Eye (tissue), 1 donor: ENCODE data around the gene SPINT1.
"Not testable (repeated sequence)": the region's sequence is repeated elsewhere in the genome, so short reads cannot be mapped to it uniquely, and the experiment has no call there.

ENCODE experiments used
- DNase-seq: peaks from one replicate; pipeline ENCODE4 v3.0.0-alpha.2; 2015

The SPINT1 gene

DNA sequence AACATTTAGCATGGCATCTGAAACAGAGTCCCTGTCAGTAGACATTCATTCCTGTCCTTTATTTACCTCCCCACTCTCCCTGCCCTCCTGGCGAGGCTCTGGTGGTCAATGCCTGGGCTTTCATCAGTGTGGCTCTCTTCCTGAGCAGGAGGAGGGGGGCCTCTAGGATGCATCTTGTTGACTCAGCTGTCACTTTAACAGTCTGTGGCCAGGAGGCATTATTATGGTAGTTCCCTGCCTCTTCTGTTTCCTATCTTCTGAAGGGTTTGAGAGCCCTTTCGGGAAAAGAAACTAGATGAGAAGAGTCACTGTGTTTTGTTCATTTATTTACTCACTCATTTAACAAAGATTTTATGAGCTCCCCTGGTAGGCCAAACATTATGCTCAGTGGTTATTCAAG, 13.0 kb upstream of the SPINT1 start:
- DNase-seq, result no peak

DNA sequence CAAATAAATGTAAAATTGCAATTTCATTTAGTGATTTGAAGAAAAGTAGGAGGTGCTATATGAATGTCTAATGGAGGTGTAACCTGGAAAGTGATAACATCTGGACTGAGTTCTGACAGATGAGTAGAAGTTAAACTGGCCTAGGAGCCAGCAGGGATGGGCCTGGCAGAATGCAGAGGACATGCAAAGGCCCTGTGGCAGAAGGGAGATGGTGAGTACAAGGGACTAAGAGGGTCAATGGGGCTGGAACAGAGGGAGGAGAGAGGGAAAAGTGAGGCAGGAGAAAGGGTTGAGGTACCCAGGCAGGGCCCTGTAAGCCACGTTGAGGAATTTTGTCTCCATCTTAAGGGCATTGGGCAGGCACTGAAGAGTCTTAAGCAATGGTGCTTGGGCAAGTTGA, 12.0 kb upstream of the SPINT1 start:
- no peak for DNase-seq

DNA sequence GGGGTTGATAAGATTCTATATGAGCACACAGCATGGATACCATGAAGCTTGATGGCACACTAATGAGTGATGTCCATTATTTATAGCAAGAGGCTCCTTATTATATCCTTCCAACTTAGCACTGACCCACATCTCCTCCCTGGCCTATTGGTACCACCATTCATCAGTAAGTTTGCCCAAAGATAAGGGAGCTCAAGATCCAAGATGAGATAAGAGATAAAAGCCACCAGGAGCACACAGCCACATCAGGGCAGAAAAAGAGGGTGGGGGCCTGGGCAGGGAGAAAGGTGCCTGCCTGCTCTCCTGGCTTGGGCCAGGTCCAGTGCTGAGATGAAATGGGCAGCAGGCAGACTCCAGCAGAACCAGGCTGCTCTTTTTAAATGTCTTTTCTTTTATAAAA, 10.9 kb upstream of the SPINT1 start:
- no peak for DNase-seq

DNA sequence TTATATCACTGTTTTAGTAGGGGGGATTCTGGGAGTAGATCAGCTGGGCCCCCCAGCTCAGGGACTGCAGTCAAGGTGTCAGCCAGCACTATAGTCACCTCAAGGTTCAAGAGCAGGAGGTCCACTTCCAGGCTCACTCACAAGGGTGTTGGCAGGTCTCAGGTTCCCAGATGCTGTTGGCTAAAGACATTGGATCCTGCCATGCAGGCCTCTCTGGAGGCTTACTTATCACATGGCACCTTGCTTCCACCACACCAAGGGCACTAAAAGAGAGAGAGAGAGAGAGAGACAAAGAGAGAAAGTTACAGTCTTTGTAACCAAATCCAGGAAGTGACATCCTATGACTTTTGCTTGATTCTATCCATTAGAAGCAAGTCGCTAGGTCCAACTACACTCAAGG, 7.8 kb upstream of the SPINT1 start:
- DNase-seq, result no peak

DNA sequence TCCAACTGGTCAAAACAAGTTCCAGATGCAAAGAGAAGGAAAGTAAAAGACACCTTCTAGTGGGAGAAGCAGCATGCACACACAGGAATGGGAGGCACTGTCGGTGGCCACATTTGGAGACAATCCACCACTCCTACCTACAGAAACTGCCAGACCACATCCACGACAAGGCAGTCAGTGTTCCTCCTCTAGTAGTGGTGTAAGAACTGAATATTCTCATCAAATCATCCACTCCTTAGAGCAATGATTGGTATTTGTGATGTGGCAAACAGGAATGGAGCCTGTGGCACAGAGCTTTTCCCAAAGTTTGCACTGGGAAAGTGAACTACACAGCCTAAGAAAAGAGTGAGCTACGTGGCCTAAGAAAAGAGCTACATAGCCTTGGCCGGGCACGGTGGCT, 5.1 kb upstream of the SPINT1 start:
- DNase-seq, result no peak

DNA sequence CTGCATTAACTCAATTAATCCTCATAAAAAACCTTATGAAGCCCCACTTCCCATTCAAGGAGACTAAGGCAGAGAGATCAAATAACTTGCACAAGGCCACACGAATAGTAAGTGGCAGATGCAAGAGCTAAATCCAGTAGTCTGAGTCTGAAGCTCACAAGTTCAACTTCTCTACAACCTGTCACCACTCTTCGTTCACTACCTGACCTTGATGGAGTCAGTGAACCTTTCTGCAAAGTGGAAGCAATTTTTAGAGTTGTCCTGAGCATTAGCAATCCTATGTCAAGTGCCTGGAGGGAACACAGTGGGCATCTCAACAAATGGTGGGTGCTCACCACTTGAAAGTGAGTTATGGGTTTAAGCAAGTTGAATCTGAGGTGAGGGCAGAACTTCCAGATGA, 2.1 kb upstream of the SPINT1 start:
- DNase-seq, result no peak

DNA sequence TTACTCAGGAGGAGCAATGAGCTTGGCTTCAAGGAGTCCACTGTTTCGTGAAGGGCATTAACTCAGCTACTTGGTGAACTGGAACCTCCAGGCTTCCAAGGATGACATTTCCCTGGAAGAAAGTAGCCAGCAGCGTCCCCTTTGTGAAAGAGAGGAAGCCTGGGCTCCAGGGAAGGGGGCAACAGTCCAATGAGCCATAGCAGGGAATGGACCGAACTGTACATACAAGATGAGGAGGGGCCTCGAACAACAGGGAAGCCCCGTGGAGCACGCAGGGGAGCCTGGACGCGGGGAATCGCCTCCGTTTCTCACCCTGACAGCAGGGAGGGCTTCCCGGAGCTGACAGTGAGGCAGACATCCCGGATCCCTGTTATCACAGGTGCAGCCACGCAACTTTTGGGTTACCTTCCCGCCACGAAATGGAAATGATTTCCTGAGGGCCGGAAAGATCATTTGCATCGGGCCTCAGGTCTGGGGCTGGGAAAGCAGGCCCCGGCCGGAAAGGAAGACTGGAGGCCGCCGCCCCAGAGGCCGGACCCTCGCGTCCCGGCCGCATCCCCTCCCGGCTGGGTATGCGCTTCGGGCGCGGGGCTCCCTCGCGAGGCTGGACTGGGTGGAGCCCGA, 475 bp upstream of the SPINT1 start:
- peak; percentile 35 for DNase-seq

DNA sequence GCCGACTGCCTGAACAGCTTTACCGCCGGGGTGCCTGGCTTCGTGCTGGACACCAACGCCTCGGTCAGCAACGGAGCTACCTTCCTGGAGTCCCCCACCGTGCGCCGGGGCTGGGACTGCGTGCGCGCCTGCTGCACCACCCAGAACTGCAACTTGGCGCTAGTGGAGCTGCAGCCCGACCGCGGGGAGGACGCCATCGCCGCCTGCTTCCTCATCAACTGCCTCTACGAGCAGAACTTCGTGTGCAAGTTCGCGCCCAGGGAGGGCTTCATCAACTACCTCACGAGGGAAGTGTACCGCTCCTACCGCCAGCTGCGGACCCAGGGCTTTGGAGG, 815 bp downstream of the SPINT1 start:
- peak; percentile 62 for DNase-seq

DNA sequence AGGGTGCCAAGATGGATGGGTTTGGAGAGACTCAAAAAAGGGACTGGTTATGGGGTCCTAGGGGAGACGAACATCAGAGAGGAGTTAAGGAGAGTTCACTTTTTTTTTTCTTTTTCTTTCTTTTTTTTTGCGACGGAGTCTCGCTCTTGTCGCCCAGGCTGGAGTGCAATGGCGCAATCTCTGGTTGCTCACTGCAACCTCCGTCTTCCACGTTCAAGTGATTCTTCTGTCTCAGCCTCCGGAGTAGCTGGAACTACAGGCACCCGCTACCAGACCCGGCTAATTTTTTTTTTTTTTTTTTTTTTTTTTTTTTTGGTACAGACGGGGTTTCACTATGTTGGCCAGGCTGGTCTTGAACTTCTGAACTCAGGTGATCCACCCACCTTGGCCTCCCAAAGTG, 1.2 kb downstream of the SPINT1 start:
- no peak for DNase-seq

DNA sequence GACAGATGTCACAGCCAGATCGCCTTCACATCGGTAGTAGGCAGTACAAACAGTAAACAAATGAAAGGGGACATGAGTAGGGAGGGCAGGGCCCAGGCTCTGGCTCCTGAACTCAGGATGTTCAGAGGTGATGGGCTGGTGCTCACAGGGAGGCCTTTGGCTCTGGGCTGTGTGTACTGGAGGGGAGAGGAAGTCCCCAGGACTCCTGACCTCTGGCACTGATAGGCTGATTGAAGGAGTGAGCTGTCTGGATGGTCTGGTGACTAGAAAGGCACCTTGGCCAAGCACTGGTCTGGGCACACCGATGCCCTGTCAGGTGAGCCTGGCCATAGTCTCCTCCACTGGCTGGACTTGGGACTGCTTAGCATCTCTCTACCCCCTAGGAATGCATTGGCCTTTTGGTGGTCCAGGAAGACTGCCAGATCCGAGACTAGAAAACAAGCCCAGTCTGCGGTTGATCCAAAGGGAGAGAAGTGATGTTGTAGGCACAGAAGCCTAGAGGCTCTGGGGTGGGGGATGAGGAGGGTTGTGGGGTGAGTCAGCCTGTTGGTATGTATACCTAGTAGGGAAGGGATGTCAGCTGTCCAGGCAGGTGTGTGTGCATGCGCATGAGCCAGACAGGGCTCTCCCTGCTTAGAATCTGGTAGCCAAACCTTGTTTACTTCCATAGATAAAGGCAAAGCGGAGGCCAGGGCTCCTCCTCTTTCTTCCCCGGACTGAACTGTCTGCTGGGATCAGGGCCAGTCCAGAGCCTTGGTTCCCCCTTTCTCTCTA, 1.9 kb downstream of the SPINT1 start:
- no peak for DNase-seq

DNA sequence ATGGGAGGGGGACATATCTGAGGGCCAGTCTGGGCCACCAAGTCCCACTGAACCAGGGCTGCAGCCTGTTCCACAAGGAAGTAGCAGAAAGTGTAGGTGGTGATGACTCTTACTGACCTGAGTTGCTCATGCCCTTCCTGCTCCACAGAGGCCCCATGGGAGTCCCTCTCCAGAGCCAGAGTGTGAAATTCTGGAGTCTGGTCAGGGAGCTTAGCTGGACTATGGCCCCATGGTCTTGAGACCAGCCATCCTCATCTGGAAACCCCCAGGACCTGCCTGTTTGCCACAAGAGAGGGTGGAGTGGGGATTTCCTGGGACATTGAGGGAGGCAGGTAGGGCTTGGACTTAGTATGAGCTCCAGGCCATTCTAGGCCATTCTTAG, 3.0 kb downstream of the SPINT1 start:
- no peak for DNase-seq

DNA sequence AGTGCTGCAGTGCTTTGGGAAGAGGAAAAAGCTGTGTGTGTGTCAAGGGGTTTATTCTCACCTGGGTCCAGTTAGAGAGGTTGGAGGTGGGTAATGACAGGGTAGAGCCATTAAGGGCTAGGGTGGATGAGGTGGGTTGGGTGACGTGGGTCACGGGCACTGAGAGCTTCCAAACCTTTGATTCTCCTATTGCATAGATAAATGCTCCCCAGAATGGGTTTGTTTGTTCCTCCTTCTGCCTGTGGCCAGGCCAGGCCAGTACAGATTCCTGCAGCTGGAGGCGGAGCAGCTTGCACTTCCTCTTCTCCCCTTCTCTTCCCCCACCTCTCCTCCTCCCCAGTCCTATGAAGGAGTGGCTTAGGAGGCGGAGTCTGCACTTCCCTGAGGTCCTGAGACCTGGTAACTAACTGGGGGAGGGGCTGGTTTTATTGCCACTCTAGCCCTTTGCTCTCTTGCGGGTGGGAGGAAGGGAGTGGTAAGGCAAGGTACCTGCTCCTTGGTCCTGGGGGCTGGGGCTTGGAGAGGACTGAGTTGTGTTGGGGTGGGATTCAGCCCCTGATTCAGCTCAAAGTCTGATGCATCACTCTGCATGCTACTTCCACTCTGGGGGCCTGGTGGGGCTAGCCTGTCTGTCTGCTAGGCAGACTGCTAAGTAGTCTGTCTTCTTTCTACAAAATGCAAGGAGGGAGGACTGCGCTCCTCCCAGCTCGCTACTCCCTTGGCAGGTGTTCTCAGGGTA, 3.5 kb downstream of the SPINT1 start:
- DNase-seq, result peak; percentile 31

DNA sequence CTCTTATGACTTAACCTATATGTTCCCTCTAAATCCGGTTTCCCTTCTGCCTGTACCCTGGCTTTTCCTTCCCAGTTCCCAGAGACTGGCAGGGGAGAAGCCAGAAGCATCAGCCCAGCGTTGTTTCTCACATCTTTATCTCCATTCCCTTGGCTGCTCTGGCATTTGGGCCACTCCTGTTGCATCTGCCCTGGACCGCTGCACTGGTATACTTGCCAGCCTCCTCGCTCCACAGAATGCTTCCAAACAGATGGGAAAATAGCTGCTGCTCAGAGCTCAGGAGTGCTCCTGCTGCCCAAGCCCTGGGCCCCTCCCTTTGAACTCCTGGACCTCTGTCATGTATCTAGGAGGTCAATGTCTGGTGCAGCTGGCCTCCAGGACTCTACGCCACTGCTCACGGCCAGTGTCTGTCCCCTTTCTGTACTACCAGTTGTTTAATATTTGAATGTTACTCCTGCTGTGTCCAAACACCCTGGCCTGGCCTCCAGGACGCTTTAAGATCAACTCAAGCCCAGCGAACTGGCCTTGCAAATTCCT, 6.8 kb downstream of the SPINT1 start:
- no peak for DNase-seq

DNA sequence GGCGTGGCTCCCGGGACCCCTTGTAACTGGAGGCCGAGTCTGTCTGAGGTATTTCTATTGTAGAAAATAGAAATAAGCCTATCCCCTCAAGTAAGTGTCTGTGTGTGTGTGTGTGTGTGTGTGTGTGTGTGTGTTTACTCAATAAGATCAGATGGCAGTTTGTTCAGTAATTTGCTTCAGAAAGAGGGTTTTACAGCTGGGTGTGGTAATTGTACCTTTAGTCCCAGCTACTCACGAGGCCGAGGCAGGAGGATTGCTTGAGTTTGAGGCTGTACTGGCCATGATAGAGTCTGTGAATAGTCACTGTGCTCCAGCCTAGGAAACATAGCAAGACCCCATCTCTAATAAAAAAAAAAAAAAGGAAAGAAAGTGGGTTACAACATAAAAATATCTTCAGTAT, 8.7 kb downstream of the SPINT1 start:
- DNase-seq, result no peak

DNA sequence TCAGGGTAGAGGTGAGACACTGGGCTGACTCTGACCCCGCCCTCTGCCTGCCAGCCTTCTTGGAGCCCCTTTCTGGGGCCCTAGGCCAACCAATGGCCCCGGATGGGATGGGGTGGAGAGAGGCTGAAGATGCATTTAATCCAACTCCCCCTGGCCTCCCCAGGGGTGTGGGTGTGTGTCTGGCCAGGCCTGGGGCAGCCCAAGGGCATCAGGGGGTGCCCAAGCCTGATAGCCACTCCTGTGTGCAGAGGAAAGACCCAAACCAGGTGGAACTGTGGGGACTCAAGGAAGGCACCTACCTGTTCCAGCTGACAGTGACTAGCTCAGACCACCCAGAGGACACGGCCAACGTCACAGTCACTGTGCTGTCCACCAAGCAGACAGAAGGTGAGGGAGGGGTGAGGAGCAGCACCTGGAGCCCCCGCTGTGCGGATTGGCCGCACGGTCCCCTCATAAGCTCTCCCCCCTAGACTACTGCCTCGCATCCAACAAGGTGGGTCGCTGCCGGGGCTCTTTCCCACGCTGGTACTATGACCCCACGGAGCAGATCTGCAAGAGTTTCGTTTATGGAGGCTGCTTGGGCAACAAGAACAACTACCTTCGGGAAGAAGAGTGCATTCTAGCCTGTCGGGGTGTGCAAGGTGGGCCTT, 9.5 kb downstream of the SPINT1 start:
- no peak for DNase-seq

DNA sequence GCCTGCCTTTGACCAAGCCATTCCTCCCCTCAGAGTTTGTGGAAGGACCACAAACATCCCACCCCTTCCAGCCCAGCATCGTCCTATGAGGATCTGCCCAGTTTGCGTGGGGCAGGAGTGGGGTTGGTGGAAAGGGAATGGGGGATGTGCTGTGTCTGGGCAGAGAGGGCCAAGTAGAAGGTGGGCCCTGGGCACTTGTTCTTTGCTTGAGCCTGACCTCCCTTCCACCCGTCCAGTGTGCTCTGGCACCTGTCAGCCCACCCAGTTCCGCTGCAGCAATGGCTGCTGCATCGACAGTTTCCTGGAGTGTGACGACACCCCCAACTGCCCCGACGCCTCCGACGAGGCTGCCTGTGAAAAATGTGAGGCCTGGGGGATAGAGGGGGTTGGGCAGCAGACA, 10.3 kb downstream of the SPINT1 start:
- DNase-seq, result no peak

DNA sequence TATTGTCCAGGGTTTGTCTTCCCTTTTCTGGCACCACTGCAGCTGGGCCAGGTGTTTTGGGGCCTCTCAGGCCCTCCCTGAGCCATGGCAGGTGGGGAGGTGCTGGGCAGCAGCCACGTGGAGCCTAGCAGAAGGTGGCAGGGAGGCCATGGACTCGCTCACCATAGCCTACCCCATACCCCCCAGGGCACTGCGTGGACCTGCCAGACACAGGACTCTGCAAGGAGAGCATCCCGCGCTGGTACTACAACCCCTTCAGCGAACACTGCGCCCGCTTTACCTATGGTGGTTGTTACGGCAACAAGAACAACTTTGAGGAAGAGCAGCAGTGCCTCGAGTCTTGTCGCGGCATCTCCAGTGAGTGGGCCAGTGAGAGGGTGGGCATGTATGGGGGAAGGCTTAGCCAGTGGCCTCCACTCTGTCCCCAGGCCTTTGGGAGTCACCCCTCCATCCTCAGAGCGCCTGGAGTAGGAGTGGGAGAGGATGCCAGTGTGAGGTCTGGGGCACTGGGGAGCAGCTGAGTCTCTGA, 11.9 kb downstream of the SPINT1 start:
- DNase-seq, result no peak

DNA sequence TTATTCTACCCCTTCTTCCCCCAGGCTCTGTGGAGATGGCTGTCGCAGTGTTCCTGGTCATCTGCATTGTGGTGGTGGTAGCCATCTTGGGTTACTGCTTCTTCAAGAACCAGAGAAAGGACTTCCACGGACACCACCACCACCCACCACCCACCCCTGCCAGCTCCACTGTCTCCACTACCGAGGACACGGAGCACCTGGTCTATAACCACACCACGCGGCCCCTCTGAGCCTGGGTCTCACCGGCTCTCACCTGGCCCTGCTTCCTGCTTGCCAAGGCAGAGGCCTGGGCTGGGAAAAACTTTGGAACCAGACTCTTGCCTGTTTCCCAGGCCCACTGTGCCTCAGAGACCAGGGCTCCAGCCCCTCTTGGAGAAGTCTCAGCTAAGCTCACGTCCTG, 12.9 kb downstream of the SPINT1 start:
- DNase-seq, result no peak

DNA sequence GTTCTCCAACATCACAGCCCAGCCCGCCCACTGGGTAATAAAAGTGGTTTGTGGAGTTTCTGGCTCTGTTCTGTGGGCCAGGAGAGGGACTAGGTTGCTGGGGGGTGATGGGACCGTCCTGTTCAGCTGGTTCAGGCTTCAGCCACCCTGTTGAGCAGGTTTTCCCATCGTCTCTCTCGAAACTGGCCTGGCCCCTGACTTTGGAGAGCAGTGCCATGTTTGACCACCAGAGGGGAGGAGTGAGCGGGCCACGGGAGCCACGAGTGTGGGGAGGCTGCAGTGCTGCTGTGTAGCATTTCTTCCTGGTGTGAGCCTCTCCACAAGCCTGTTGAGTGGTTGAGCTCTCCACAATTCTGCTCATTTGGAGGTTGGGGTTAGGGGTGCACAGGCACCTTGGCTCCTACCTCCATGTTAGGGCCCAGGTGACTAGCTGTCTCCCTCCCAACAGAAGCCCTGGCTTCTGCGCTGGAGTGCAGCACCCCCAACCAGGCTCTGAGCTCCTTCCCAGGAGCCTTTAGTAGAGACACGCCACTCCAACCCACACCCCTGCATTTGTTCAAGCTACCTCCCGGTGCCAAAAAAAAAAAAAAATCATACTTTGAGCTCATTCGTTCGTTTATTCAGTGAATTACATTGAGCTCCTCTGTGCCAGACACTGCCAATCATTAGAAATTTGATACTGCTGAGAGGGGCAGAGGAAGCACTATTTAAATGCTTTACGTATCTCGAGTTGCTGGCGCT, 13.9 kb downstream of the SPINT1 start:
- DNase-seq, result peak; percentile 94

DNA sequence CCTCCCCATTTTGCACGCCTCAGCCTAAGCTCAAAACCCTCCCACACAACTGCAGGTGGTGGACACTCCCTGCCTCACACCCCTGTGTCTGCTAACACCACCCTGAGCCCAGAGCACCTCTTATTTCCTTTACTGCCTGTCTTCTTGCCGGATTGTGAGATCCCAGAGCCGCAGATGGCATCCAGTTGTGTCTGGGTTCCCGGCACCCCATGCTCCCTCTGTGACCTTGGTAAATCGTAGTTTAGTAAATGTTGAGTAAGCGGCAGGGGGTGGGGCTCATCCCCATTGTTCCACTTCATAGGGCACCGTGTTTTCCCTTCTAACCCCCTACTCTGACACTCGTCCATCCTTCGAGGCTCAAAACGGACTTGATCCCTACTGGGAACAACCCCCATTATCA, 14.9 kb downstream of the SPINT1 start:
- no peak for DNase-seq

DNA sequence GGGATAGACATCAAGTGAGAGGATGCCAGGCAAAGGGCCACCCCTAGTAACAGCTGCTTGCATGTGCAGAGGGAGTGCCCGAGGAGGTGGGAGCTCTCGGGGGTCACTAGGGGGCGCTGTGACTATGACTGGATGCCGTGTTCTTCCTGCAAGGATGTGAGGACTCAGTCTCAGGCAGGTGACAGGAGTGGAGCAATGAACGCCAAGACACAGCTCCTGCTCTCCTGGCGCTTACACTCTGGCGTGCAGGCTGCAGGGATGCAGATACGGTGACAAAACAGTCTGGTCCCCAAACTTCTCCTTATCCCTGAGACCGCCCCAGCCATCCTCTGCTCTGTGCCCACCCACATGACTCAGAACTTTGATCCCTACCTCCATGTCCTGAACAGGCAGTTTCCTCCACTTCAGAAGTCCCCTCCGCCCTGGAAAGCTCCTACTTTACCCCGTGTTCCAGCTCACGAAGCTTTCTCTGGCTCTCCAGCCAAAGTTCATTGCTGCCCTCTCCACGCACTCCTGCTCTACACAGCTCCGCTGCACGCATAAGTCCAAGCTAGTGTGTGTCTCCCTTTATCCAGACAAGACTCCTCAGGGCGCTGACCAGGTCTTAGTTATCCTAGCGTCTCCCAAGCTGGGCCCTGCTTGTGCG, 15.5 kb downstream of the SPINT1 start:
- DNase-seq, result peak; percentile 86

DNA sequence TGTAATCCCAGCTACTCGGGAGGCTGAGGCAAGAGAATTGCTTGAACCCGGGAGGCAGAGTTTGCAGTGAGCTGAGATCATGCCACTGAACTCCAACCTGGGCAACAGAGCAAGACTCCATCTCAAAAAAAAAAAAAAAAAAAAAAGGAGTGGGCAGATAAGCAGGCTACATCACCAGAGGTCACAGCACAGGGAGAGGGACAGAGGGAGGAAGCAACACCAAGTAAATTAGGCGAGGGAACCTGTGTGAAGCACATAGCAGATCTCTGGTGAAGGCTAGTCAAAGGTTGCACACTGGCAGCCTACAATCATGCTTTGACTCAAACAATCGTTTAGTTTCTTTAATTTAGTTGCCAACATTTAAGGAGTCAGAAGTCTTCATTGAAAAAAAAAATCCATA, 17.3 kb downstream of the SPINT1 start:
- not testable (repeated sequence) for DNase-seq
